Measurements from ENCODE around the gene RMND1.

RMND1 gene

DNA sequence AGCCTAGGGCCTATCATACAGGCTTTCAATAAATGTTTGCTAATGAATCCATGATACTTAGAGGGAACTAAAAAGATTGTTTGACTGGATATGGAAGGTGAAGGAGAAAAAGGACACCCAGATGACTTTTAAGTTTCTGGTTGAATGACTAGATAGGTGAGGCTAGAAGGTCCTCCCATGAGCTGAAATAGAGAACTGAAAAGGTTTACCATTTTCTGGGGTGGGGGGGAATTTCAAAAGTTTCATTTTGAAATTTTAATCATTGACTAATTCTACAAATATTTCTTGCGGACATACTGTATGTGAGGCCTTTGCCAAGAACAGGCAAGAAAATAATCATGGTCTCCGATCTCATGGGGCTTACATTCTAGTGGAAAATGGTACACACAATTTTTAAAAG is 42.7 kb downstream of the RMND1 start:
- DNase-seq (ENCODE audit: insufficient read length, low spot score), result no peak
- TF ChIP-seq SPI1 (IDR thresholded peaks at IDR 0.05; ENCODE audit: low read depth, low read length), result peak; percentile 81
- TF ChIP-seq TAF1 (IDR thresholded peaks at IDR 0.05; ENCODE audit: low read depth, low read length), result no peak
- FAIRE-seq, result no peak

DNA sequence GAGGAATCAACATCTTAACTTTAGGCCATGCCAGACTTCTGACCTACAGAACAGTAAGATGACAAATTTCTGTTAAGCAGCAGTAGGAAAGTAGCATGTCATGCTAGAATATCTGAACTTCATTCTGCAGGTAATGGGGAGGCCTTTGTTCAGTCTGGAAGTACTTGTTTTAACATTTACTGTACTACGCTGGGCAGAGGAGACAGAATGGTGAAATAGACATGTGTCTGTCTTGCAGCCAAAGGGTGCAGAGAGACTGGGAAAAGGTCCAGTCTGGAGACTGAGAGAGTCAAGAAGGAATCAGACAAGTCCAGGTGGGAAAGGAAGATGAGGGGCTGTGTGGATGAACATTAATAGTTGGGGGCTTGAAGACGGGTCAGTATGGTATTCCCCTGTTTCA is 43.1 kb downstream of the RMND1 start:
- no peak for DNase-seq (ENCODE audit: insufficient read length, low spot score)
- TF ChIP-seq SPI1 (IDR thresholded peaks at IDR 0.05; ENCODE audit: low read depth, low read length) (no peak), POLR2A (IDR thresholded peaks at IDR 0.05; ENCODE audit: low read depth, low read length) (no peak), PAX5 (IDR thresholded peaks at IDR 0.05; ENCODE audit: insufficient read depth, low read length, severe bottlenecking) (no peak), POU2F2 (IDR thresholded peaks at IDR 0.05; ENCODE audit: low read depth, low read length) (no peak), POLR2AphosphoS5 (IDR thresholded peaks at IDR 0.05; ENCODE audit: low read depth, low read length) (no peak), TAF1 (IDR thresholded peaks at IDR 0.05; ENCODE audit: low read depth, low read length) (no peak)
- no peak for FAIRE-seq

DNA sequence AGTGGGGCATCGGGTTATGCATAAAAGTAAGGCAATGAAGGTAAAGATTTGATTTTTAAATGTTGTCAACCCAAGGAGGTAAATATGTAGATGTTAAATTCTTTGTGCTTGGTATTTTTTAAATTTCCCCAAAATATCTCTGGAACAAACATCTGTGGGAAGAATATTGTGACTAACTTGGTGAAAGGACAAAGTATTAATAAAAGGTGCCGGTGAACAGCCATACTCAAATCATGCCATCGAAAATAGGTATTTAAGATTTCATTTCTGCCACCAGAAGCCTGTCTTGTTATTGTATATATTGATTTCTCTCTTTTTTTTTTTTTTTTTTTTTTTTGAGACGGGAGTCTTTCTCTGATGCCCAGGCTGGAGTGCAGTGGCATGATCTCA is 48.0 kb downstream of the RMND1 start:
- FAIRE-seq, result no peak
- no peak for DNase-seq (ENCODE audit: insufficient read length, low spot score)
- TF ChIP-seq POLR2AphosphoS5 (IDR thresholded peaks at IDR 0.05; ENCODE audit: low read depth, low read length), result no peak
- 0 out of 2 replicates have a peak, but pooled peaks have one; percentile 0 for TF ChIP-seq POLR2A (IDR thresholded peaks at IDR 0.05; ENCODE audit: low read depth, low read length)

DNA sequence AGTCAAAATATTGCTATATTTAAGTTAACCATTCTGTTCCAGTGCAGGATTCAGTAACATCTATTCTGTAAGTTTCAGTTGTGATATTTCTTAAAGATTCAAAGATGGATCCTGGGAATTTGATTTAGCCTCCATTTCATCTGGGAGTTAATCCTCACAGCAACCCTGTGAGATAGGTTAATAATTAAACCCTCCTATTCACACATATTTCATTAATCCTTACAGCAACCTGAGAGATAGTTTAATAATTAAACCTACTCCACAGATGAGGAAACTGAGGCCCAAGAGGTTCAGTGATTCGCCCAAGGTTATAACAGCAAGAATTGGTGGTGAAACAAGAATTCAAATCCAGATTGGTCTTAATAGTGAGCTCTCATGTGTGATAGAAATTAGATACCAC is 49.7 kb downstream of the RMND1 start:
- DNase-seq (ENCODE audit: insufficient read length, low spot score), result no peak
- no peak for FAIRE-seq
- TF ChIP-seq PAX5 (IDR thresholded peaks at IDR 0.05; ENCODE audit: insufficient read depth, low read length, severe bottlenecking) (no peak), POLR2AphosphoS5 (IDR thresholded peaks at IDR 0.05; ENCODE audit: low read depth, low read length) (no peak), SPI1 (IDR thresholded peaks at IDR 0.05; ENCODE audit: low read depth, low read length) (no peak), POLR2A (IDR thresholded peaks at IDR 0.05; ENCODE audit: low read depth, low read length) (no peak), POU2F2 (IDR thresholded peaks at IDR 0.05; ENCODE audit: low read depth, low read length) (no peak), TAF1 (IDR thresholded peaks at IDR 0.05; ENCODE audit: low read depth, low read length) (no peak)

DNA sequence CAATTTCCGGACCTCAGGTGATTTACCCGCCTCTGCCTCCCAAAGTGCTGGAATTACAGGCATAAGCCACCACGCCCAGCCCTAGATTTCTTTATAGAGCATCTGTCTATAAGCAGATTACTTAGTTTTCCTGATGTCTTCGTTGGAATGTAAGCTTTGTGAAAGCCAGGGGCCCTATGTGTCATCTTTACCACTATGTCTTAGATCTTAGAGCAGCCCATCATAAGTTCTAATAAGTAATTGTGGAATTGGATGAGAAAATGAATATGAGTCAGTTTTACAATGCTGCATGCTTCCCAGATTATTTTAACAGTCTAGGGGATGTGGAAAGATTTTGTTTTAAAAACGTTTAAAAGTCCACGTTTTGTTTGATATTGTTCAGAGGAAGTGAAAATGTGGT is 51.5 kb downstream of the RMND1 start:
- DNase-seq (ENCODE audit: insufficient read length, low spot score), result no peak
- TF ChIP-seq POLR2AphosphoS5 (IDR thresholded peaks at IDR 0.05; ENCODE audit: low read depth, low read length) (no peak), POU2F2 (IDR thresholded peaks at IDR 0.05; ENCODE audit: low read depth, low read length) (no peak), POLR2A (IDR thresholded peaks at IDR 0.05; ENCODE audit: low read depth, low read length) (no peak), TAF1 (IDR thresholded peaks at IDR 0.05; ENCODE audit: low read depth, low read length) (no peak), PAX5 (IDR thresholded peaks at IDR 0.05; ENCODE audit: insufficient read depth, low read length, severe bottlenecking) (no peak), SPI1 (IDR thresholded peaks at IDR 0.05; ENCODE audit: low read depth, low read length) (peak; percentile 27; the same call in 1 of the 2 replicates)
- FAIRE-seq, result no peak

DNA sequence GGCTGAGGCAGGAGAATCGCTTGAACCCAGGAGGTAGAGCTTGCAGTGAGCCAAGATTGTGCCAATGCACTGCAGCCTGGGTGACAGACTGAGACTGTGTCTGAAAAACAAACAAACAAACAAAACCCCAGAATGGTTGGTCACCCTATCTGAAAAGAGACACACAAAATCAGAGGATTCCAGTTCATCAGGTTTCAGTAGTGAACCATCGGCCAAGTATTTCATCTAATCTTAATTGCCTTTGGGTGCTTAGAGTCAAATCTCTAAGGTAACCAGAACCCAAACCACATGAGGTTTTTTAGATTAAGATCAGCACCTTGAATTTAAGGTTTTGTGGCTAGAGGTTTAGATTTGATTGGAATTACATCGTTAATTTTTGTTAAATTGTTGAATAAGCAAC is 52.2 kb downstream of the RMND1 start:
- DNase-seq (ENCODE audit: insufficient read length, low spot score) (no peak), FAIRE-seq (no peak)
- TF ChIP-seq SPI1 (IDR thresholded peaks at IDR 0.05; ENCODE audit: low read depth, low read length), result no peak
- no peak for TF ChIP-seq POLR2AphosphoS5 (IDR thresholded peaks at IDR 0.05; ENCODE audit: low read depth, low read length)
- TF ChIP-seq POU2F2 (IDR thresholded peaks at IDR 0.05; ENCODE audit: low read depth, low read length), result no peak
- no peak for TF ChIP-seq PAX5 (IDR thresholded peaks at IDR 0.05; ENCODE audit: insufficient read depth, low read length, severe bottlenecking)
- TF ChIP-seq POLR2A (IDR thresholded peaks at IDR 0.05; ENCODE audit: low read depth, low read length), result peak; percentile 26; the same call in 1 of the 2 replicates

DNA sequence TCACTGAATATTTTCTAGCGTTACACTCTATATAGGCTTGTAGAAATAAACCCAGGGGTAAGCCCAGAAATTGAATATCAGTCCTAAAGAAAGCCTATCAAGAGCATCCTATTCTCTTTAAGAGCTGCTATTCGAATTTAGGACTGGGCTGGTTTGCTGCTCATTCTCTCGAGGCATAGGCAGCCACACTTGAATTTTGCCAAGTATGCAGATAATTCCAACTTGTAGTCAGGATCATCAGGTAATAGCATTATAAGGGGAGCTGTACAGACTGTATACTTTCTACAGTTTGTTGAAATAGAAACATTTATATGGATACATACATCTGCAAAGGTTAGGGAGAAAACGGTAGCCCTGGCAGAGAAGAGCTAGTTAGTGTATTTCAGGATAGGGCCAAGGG is 58.5 kb downstream of the RMND1 start:
- no peak for DNase-seq (ENCODE audit: insufficient read length, low spot score)
- FAIRE-seq, result no peak
- TF ChIP-seq TAF1 (IDR thresholded peaks at IDR 0.05; ENCODE audit: low read depth, low read length) (no peak), POU2F2 (IDR thresholded peaks at IDR 0.05; ENCODE audit: low read depth, low read length) (no peak), SPI1 (IDR thresholded peaks at IDR 0.05; ENCODE audit: low read depth, low read length) (no peak), POLR2A (IDR thresholded peaks at IDR 0.05; ENCODE audit: low read depth, low read length) (no peak), PAX5 (IDR thresholded peaks at IDR 0.05; ENCODE audit: insufficient read depth, low read length, severe bottlenecking) (no peak), POLR2AphosphoS5 (IDR thresholded peaks at IDR 0.05; ENCODE audit: low read depth, low read length) (no peak)

DNA sequence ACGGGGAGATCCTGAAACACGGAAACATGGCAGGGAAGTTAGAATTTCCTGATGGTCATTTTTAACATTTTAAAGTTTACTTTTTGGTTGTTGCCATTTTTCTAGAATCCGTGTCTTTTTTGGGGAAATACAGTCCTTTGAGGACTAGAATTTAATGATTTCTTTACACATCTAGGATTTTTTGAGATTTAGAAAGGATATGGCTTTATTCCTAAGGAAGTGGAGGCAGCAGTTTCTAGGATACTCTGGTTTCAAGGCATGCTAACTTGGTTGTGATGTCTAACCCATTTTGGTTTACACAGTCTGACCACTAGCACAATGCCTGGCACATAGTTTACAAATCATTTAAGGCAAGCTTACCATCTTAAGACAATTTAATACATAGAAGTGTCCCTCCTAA is 59.5 kb downstream of the RMND1 start:
- TF ChIP-seq POLR2A (IDR thresholded peaks at IDR 0.05; ENCODE audit: low read depth, low read length) (no peak), PAX5 (IDR thresholded peaks at IDR 0.05; ENCODE audit: insufficient read depth, low read length, severe bottlenecking) (no peak)
- FAIRE-seq (no peak), DNase-seq (ENCODE audit: insufficient read length, low spot score) (no peak)

DNA sequence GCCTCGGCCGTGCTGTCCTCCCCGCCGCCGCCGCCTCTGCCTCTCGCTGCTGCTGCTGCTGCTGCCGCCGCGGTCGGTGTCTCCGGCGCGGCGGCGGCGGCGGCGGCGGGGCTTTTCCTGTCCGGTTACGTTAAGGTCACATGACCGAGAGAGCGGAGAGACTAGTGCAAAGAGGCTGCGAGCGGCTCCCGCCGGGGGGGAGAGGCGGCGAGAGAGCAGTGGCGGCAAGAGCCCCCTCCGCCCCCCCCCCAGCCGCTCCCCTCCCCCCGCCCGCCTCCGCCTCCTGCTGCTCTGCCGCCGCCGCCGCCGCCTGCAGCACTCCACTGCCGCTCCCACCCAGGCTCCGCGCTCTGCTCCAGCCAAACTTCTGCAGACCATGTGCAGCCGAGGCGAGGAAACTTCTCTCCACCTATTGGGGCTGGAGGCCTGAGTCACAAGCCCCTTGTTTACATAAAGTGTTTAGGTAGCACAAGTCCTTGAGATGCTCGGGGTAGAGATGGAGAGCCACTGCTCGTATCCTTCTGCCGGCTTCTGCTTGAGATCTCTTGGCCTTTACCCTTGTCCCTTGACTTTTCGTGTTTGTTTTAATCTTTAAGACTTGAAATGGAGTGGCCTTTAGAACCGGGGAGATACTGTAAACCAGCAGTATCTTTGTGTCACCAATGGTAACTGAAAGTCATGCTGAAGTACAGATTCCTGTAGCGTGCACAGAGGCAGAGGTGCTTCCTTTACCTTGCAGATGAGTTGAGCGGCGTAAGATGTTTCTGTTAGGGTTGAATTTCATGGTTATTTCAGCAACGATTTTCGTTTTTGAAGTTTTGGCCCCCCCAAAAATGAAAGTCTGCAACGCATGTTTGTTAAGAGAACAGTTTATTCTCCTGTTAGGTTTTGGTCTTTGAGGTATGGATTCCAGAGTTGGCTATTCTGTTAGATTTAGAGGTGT is 60.2 kb downstream of the RMND1 start, which contains the start of gene ZBTB2:
ZBTB2 (minus strand) TSS at position 89 of the 943 bp plus-strand sequence. CDS start 17,922 bp downstream, outside the sequence.
- no peak; the same call in 1 of the 2 replicates for TF ChIP-seq POU2F2 (IDR thresholded peaks at IDR 0.05; ENCODE audit: low read depth, low read length)
- no peak for TF ChIP-seq SPI1 (IDR thresholded peaks at IDR 0.05; ENCODE audit: low read depth, low read length)
- TF ChIP-seq TAF1 (IDR thresholded peaks at IDR 0.05; ENCODE audit: low read depth, low read length), result no peak
- TF ChIP-seq PAX5 (IDR thresholded peaks at IDR 0.05; ENCODE audit: insufficient read depth, low read length, severe bottlenecking), result no peak
- peak; percentile 59 for TF ChIP-seq POLR2AphosphoS5 (IDR thresholded peaks at IDR 0.05; ENCODE audit: low read depth, low read length)
- TF ChIP-seq POLR2A (IDR thresholded peaks at IDR 0.05; ENCODE audit: low read depth, low read length), result peak; percentile 54
- DNase-seq (ENCODE audit: insufficient read length, low spot score) (peak; percentile 42), FAIRE-seq (peak; percentile 76)

DNA sequence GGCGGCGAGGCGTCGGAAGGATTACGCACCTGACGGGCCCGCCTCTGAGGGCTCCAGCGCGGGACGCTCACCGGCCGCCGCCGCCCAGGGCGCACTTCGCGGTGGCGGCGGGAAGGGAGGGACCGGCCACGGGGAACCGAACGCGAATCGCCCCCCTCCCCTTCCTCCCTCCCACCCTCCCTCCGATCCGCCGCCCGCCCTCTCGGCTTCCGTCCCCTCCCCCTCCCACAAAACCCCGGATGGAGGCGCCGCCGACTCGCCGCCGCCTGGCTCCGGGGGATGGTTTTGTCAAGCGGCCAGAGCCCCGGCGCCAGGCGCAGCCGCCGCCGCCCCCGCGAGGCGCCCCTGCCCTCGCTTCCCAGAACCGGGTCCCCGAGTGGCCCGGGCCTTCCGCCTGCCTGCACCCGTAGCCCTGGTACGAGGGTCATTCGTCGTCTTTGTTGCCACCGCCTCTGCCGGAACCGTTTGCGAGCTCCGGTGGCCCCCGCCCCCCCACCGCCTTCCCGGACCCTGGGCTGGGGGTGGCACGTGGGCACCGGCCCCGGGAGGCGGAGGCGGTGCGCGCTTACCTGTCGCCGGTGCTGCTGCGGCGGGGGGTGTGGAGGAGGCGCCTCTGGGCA is 61.0 kb downstream of the RMND1 start:
- no peak for FAIRE-seq
- peak; percentile 48 for DNase-seq (ENCODE audit: insufficient read length, low spot score)
- TF ChIP-seq POLR2A (IDR thresholded peaks at IDR 0.05; ENCODE audit: low read depth, low read length) (peak; percentile 16; the same call in 1 of the 2 replicates), SPI1 (IDR thresholded peaks at IDR 0.05; ENCODE audit: low read depth, low read length) (no peak), POU2F2 (IDR thresholded peaks at IDR 0.05; ENCODE audit: low read depth, low read length) (no peak), POLR2AphosphoS5 (IDR thresholded peaks at IDR 0.05; ENCODE audit: low read depth, low read length) (peak; percentile 69), PAX5 (IDR thresholded peaks at IDR 0.05; ENCODE audit: insufficient read depth, low read length, severe bottlenecking) (no peak), TAF1 (IDR thresholded peaks at IDR 0.05; ENCODE audit: low read depth, low read length) (no peak)

Data from GM12891 (cell line).